ENCODE data around the gene WDFY4.

WDFY4 gene

GRCh38 chr10:48946332-48946731 is 261.7 kb downstream of the WDFY4 start:
- DNase-seq (ENCODE audit: low spot score) = no peak
- TF ChIP-seq, protein P1, sequence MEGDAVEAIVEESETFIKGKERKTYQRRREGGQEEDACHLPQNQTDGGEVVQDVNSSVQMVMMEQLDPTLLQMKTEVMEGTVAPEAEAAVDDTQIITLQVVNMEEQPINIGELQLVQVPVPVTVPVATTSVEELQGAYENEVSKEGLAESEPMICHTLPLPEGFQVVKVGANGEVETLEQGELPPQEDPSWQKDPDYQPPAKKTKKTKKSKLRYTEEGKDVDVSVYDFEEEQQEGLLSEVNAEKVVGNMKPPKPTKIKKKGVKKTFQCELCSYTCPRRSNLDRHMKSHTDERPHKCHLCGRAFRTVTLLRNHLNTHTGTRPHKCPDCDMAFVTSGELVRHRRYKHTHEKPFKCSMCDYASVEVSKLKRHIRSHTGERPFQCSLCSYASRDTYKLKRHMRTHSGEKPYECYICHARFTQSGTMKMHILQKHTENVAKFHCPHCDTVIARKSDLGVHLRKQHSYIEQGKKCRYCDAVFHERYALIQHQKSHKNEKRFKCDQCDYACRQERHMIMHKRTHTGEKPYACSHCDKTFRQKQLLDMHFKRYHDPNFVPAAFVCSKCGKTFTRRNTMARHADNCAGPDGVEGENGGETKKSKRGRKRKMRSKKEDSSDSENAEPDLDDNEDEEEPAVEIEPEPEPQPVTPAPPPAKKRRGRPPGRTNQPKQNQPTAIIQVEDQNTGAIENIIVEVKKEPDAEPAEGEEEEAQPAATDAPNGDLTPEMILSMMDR (IDR thresholded peaks at IDR 0.05; ENCODE audit: extremely low read depth, missing control alignments) = no peak

- DNase-seq (ENCODE audit: low spot score) = no peak
Measured at GRCh38 chr10:48946891-48947500, 262.3 kb downstream of the WDFY4 start.

DNA sequence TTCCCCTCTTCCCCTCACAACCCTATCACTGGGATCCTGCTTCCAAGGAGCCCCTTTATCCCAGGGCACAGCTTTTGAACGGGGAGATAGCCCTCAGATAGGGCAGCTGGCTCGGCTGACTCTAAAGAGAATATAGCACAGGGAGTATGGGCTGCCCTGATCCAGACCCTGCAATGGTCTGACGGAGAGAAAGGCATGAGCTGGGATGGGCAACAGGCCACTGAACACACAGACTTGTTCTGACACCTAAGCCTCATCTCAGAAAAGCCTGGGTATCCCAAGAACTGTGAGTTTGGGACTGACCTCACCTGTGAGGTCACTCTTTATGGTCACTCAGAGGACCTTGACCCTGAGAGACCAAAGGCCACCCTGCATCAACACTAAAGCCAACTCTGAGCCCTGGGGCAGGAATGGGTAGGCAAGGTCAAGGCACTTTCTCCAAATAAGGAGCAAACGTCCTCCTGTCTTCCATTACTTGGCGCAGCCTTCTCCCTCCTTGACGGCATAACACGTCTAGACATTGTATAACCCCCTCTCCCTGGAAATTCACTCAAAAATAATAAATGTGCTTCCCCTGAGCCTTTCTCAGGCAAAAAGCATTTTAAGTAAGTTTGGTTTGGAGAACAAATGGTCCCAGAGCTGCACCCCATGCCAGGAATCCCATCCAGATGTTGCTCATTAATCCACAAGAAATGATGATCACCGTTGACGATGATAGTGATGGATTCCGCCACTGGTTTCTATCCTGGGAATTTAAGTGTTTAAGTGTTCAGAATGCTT is 263.2 kb downstream of the WDFY4 start:
- no peak for DNase-seq (ENCODE audit: low spot score)
- TF ChIP-seq, protein P1 (IDR thresholded peaks at IDR 0.05; ENCODE audit: extremely low read depth, missing control alignments) = no peak

More at GRCh38 chr10:48946891-48947500, 262.3 kb downstream of the WDFY4 start:
- TF ChIP-seq, protein P1 (IDR thresholded peaks at IDR 0.05; ENCODE audit: extremely low read depth, missing control alignments) = no peak

DNA sequence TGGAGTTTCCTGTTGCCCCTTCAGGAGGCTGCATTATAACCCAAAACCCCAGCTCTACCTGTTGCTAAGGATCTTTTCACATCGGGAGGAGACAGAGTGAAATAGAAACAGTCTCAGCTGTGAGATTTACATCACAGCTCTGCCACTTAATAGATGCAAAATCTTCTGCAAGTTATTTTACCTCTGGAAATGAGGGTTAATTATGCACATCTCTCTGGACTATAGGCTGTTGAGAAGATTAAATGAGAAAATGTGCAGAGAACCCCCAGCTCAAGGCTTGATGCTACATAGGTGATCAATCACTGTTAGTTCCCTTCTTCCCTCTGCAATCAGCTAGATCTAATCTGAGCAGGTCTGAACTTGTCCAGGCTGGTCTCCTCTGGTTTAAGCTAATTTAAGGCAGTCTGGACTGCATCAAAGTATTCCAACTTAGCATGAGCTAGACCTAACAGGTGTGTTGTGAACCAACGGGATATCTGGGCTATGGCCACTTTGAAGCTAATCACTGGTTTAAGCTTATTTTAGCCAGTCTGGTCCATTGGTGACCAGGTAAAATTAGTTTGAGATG is 263.9 kb downstream of the WDFY4 start:
- TF ChIP-seq, protein P1 (IDR thresholded peaks at IDR 0.05; ENCODE audit: extremely low read depth, missing control alignments) = no peak
- DNase-seq (ENCODE audit: low spot score) = no peak

DNA sequence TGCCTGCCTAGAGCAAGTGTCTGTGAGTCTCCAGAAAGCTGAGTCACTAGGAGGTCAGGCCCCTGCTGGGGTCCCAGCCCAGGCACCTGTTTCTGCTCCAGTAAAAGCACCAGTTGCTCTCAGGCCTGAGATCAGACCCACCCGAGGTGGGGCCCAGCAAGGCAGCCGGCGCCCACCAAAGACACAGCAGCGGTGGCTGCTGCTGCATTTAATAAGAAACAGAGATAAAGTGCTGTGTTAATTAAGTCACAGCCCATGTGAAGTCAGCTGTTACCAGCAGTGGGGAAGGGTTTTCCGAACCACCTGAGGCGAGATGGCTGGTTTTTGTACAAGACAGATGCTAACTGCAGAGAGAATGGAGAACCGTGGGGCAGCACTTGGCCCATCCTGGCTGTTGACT is 267.0 kb downstream of the WDFY4 start:
- no peak for DNase-seq (ENCODE audit: low spot score)

DNA sequence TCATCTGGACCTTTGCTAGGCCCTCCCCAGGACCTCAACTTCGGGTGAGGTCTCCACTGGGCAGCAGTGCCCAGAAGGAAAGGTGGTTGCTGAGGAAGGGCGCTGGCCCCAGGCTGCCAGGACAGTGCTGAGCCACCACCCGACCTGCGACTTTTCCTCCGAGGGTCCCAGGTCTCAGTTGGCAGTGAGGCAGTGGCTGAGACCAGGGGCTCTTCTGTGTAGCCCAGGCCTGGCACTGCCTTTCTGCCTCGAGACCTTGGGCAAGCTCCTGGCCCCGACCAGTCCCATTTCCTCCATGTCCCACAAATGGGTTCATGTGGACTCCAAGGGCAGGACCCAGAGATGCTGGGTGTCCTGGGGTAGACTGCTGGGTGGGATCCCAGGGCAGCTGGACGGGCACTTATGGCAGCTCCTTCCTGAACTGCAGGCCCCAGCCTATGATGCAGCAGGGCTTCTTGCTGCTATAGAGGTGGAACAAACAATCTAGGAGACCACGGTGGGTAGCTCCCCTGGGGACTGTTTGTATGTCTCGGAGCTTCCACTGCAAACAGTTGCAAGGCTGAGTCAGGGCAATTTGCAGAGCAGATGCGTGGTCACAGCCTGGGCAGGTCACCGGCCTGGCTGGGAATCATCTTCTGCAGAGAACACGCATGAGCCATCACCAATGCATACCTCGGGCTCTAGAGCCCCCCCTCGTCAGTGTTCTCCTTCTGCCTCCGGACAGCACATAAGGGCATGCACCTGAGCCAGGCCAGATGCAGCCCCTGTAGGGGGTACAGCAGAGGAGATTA is 272.9 kb downstream of the WDFY4 start:
- no peak for DNase-seq (ENCODE audit: low spot score)
- TF ChIP-seq, protein P1 (IDR thresholded peaks at IDR 0.05; ENCODE audit: extremely low read depth, missing control alignments) = no peak

More for the DNA sequence above, 267.0 kb downstream of the WDFY4 start:
- TF ChIP-seq, protein P1 (IDR thresholded peaks at IDR 0.05; ENCODE audit: extremely low read depth, missing control alignments) = no peak

All from GM20000 (cell line).